Measurements from ENCODE around the gene DMPK. TPM values are rescaled to one million over a fixed set of nuclear protein-coding genes. Genes with fewer than 3 reads are reported as not detected.
A peak's percentile ranks its signal among the peaks of the same experiment; 100 is the strongest.

DMPK gene
- total RNA-seq, 1 donor from 2014 or later: 29.0 TPM

GRCh38 chr19:45774765-45775164, 7.5 kb downstream of the DMPK start:
- Histone ChIP-seq H3K27ac (no peak overlapping the region), H3K36me3 (peaks cover 0 to 23% of the 10 kb centered on the region in 2 donors), H3K4me3 (no peak overlapping the region), H3K27me3 (no peaks in the 10 kb centered on the region), H3K9me3 (no peaks in the 10 kb centered on the region), H3K4me1 (peaks cover 29% of the 10 kb centered on the region)
- no peak for DNase-seq (ENCODE audit: extremely low spot score in 2 of 2)
- TF ChIP-seq, protein P1, sequence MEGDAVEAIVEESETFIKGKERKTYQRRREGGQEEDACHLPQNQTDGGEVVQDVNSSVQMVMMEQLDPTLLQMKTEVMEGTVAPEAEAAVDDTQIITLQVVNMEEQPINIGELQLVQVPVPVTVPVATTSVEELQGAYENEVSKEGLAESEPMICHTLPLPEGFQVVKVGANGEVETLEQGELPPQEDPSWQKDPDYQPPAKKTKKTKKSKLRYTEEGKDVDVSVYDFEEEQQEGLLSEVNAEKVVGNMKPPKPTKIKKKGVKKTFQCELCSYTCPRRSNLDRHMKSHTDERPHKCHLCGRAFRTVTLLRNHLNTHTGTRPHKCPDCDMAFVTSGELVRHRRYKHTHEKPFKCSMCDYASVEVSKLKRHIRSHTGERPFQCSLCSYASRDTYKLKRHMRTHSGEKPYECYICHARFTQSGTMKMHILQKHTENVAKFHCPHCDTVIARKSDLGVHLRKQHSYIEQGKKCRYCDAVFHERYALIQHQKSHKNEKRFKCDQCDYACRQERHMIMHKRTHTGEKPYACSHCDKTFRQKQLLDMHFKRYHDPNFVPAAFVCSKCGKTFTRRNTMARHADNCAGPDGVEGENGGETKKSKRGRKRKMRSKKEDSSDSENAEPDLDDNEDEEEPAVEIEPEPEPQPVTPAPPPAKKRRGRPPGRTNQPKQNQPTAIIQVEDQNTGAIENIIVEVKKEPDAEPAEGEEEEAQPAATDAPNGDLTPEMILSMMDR (IDR thresholded peaks at IDR 0.05): no peak
- TF ChIP-seq POLR2A (IDR thresholded peaks at IDR 0.05) (no peak), POLR2AphosphoS5 (IDR thresholded peaks at IDR 0.05; ENCODE audit: insufficient read depth in 1 of 2, low read depth in 1 of 2) (no peak)
- intact Hi-C loops (cut with DNase I): no loop called here

- H3K9me3 ChIP-seq: no peaks in the 10 kb centered on the region
- no peak overlapping the region for H3K27ac ChIP-seq
- intact Hi-C loops (cut with DNase I): no loop called here
- no peak for TF ChIP-seq POLR2A (IDR thresholded peaks at IDR 0.05)
- TF ChIP-seq POLR2AphosphoS5 (IDR thresholded peaks at IDR 0.05; ENCODE audit: insufficient read depth in 1 of 2, low read depth in 1 of 2): no peak
- TF ChIP-seq, protein P1 (IDR thresholded peaks at IDR 0.05): no peak
- H3K4me1 ChIP-seq: peaks cover 15% of the 10 kb centered on the region
- no peaks in the 10 kb centered on the region for H3K27me3 ChIP-seq
- H3K4me3 ChIP-seq: no peak overlapping the region
- DNase-seq (ENCODE audit: extremely low spot score in 2 of 2): no peak
- peaks cover 0 to 22% of the 10 kb centered on the region in 2 donors for H3K36me3 ChIP-seq
Measured at GRCh38 chr19:45773384-45773783, 8.9 kb downstream of the DMPK start.

- Histone ChIP-seq H3K4me3 (no peak overlapping the region), H3K27ac (no peak overlapping the region), H3K4me1 (peaks cover 13% of the 10 kb centered on the region), H3K9me3 (no peaks in the 10 kb centered on the region), H3K36me3 (peaks cover 0 to 17% of the 10 kb centered on the region in 2 donors), H3K27me3 (no peaks in the 10 kb centered on the region)
- DNase-seq (ENCODE audit: extremely low spot score in 2 of 2): no peak
- TF ChIP-seq POLR2AphosphoS5 (IDR thresholded peaks at IDR 0.05; ENCODE audit: insufficient read depth in 1 of 2, low read depth in 1 of 2) (no peak), POLR2A (IDR thresholded peaks at IDR 0.05) (no peak)
- TF ChIP-seq, protein P1 (IDR thresholded peaks at IDR 0.05): no peak
- intact Hi-C loops (cut with DNase I): no loop called here
Measured at GRCh38 chr19:45772912-45773311, 9.4 kb downstream of the DMPK start.

- no peak overlapping the region for H3K27ac ChIP-seq
- H3K9me3 ChIP-seq: no peaks in the 10 kb centered on the region
- H3K4me3 ChIP-seq: no peak overlapping the region
- intact Hi-C loops (cut with DNase I): no loop called here
- DNase-seq (ENCODE audit: extremely low spot score in 2 of 2): no peak
- TF ChIP-seq POLR2A (IDR thresholded peaks at IDR 0.05) (no peak), POLR2AphosphoS5 (IDR thresholded peaks at IDR 0.05; ENCODE audit: insufficient read depth in 1 of 2, low read depth in 1 of 2) (no peak)
- TF ChIP-seq, protein P1 (IDR thresholded peaks at IDR 0.05): no peak
- peaks cover 20% of the 10 kb centered on the region for H3K4me1 ChIP-seq
- no peaks in the 10 kb centered on the region for H3K27me3 ChIP-seq
- peaks cover 0 to 13% of the 10 kb centered on the region in 2 donors for H3K36me3 ChIP-seq
Measured at GRCh38 chr19:45772130-45772840, 10.0 kb downstream of the DMPK start.

GRCh38 chr19:45771311-45771933, 10.9 kb downstream of the DMPK start:
- Histone ChIP-seq H3K27ac (peak overlapping the region; percentile 91), H3K4me3 (peak overlapping the region in 1 of 2 donors; percentile 58), H3K9me3 (no peaks in the 10 kb centered on the region), H3K36me3 (peaks cover 0 to 6% of the 10 kb centered on the region in 2 donors), H3K4me1 (peaks cover 28% of the 10 kb centered on the region), H3K27me3 (no peaks in the 10 kb centered on the region)
- intact Hi-C loops (cut with DNase I): no loop called here
- TF ChIP-seq POLR2AphosphoS5 (IDR thresholded peaks at IDR 0.05; ENCODE audit: insufficient read depth in 1 of 2, low read depth in 1 of 2) (no peak), POLR2A (IDR thresholded peaks at IDR 0.05) (no peak)
- TF ChIP-seq, protein P1 (IDR thresholded peaks at IDR 0.05): no peak
- DNase-seq (ENCODE audit: extremely low spot score in 2 of 2): no peak
